Peyer's patch (tissue), 4 donors: ENCODE results near the gene TCF23.

Source experiments
- POLR2A ChIP-seq, 2 donors: fragments of 450-650 bp; IDR thresholded peaks; one replicate each; pipeline ENCODE4 v1.5.1; 2017; ENCODE audit warnings: antibody characterized with exemption in 2 of 2, mild to moderate bottlenecking in 2 of 2, moderate library complexity in 2 of 2
- TF ChIP-seq, protein P1 (sequence below), 6 experiments: fragments of 450-650 bp in 4 of 6; fragments of 200-600 bp in 2 of 6; sonication (generic) in 1 of 6; IDR thresholded peaks; one replicate each; pipeline ENCODE4 v1.5.1; 2017 to 2019; ENCODE audit warnings: antibody characterized with exemption in 6 of 6, mild to moderate bottlenecking in 3 of 6, moderate library complexity in 1 of 6

GRCh38 chr2:27155069-27155520 is 6.3 kb downstream of the TCF23 start:
- TF ChIP-seq, protein P1, sequence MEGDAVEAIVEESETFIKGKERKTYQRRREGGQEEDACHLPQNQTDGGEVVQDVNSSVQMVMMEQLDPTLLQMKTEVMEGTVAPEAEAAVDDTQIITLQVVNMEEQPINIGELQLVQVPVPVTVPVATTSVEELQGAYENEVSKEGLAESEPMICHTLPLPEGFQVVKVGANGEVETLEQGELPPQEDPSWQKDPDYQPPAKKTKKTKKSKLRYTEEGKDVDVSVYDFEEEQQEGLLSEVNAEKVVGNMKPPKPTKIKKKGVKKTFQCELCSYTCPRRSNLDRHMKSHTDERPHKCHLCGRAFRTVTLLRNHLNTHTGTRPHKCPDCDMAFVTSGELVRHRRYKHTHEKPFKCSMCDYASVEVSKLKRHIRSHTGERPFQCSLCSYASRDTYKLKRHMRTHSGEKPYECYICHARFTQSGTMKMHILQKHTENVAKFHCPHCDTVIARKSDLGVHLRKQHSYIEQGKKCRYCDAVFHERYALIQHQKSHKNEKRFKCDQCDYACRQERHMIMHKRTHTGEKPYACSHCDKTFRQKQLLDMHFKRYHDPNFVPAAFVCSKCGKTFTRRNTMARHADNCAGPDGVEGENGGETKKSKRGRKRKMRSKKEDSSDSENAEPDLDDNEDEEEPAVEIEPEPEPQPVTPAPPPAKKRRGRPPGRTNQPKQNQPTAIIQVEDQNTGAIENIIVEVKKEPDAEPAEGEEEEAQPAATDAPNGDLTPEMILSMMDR (IDR thresholded peaks at IDR 0.05) = no peak
- TF ChIP-seq POLR2A (IDR thresholded peaks at IDR 0.05) = no peak
